Measurements from ENCODE around the gene WNT9B. TPM values are rescaled to one million over a fixed set of nuclear protein-coding genes. Genes with fewer than 3 reads are reported as not detected.

Gene WNT9B
- total and polyA plus RNA-seq, 2 donors (not counting 1 experiment from before 2014, with no cell fraction given): not detected

GRCh38 chr17:46894476-46895151 lies 43.2 kb downstream of the WNT9B start:
- TF ChIP-seq CTCF (conservative IDR thresholded peaks at IDR 0.05 in 1 of 2, IDR thresholded peaks at IDR 0.05 in 1 of 2; ENCODE audit: low read depth in 1 of 2, low read length in 2 of 2) (no peak), EZH2 (IDR thresholded peaks at IDR 0.05; ENCODE audit: low read length, missing control alignments) (no peak)
- no peaks in the 10 kb centered on the region for H3K36me3 ChIP-seq (ENCODE audit: control insufficient read depth, insufficient read depth, low read length)
- no peak for DNase-seq (ENCODE audit: low read depth in 2 of 2)
- H3K9ac ChIP-seq (ENCODE audit: insufficient read depth, low read length): no peak overlapping the region
- H3K27ac ChIP-seq (ENCODE audit: insufficient read depth, low read length): no peak overlapping the region
- no peaks in the 10 kb centered on the region for H3K9me3 ChIP-seq (ENCODE audit: control insufficient read depth, insufficient read depth, low read depth, low read length)
- H3K4me1 ChIP-seq (ENCODE audit: control insufficient read depth, extremely low read depth, insufficient read depth, low read length): no peaks in the 10 kb centered on the region
- H3K4me2 ChIP-seq (ENCODE audit: extremely low read depth, insufficient read depth, low read length): no peak overlapping the region
- H3K79me2 ChIP-seq (ENCODE audit: control insufficient read depth, insufficient read depth, low read length): no peaks in the 10 kb centered on the region
- no peak overlapping the region for H3K4me3 ChIP-seq (replicated peaks in 1 of 4; ENCODE audit: control extremely low read depth in 1 of 4, insufficient read depth in 1 of 4, low read depth in 3 of 4, low read length in 4 of 4)
- H3K27me3 ChIP-seq (ENCODE audit: control insufficient read depth, insufficient read depth, low read length): peaks cover 33% of the 10 kb centered on the region
- H2AFZ ChIP-seq (ENCODE audit: low read length): no peak overlapping the region
- H4K20me1 ChIP-seq (ENCODE audit: control insufficient read depth, extremely low read depth, insufficient read depth, low read length): no peaks in the 10 kb centered on the region

GRCh38 chr17:46895171-46895570 lies 43.8 kb downstream of the WNT9B start:
- no peak overlapping the region for H2AFZ ChIP-seq (ENCODE audit: low read length)
- no peak overlapping the region for H3K4me2 ChIP-seq (ENCODE audit: extremely low read depth, insufficient read depth, low read length)
- H4K20me1 ChIP-seq (ENCODE audit: control insufficient read depth, extremely low read depth, insufficient read depth, low read length): no peaks in the 10 kb centered on the region
- H3K9ac ChIP-seq (ENCODE audit: insufficient read depth, low read length): no peak overlapping the region
- no peak for TF ChIP-seq EZH2 (IDR thresholded peaks at IDR 0.05; ENCODE audit: low read length, missing control alignments)
- no peak for TF ChIP-seq CTCF (conservative IDR thresholded peaks at IDR 0.05 in 1 of 2, IDR thresholded peaks at IDR 0.05 in 1 of 2; ENCODE audit: low read depth in 1 of 2, low read length in 2 of 2)
- no peak for DNase-seq (ENCODE audit: low read depth in 2 of 2)
- H3K27me3 ChIP-seq (ENCODE audit: control insufficient read depth, insufficient read depth, low read length): peaks cover 32% of the 10 kb centered on the region
- H3K9me3 ChIP-seq (ENCODE audit: control insufficient read depth, insufficient read depth, low read depth, low read length): no peaks in the 10 kb centered on the region
- H3K36me3 ChIP-seq (ENCODE audit: control insufficient read depth, insufficient read depth, low read length): no peaks in the 10 kb centered on the region
- no peak overlapping the region for H3K4me3 ChIP-seq (replicated peaks in 1 of 4; ENCODE audit: control extremely low read depth in 1 of 4, insufficient read depth in 1 of 4, low read depth in 3 of 4, low read length in 4 of 4)
- no peaks in the 10 kb centered on the region for H3K4me1 ChIP-seq (ENCODE audit: control insufficient read depth, extremely low read depth, insufficient read depth, low read length)
- no peak overlapping the region for H3K27ac ChIP-seq (ENCODE audit: insufficient read depth, low read length)
- no peaks in the 10 kb centered on the region for H3K79me2 ChIP-seq (ENCODE audit: control insufficient read depth, insufficient read depth, low read length)

- Histone ChIP-seq H3K27ac (ENCODE audit: insufficient read depth, low read length) (no peak overlapping the region), H3K9me3 (ENCODE audit: control insufficient read depth, insufficient read depth, low read depth, low read length) (no peaks in the 10 kb centered on the region), H3K9ac (ENCODE audit: insufficient read depth, low read length) (no peak overlapping the region), H4K20me1 (ENCODE audit: control insufficient read depth, extremely low read depth, insufficient read depth, low read length) (no peaks in the 10 kb centered on the region), H3K36me3 (ENCODE audit: control insufficient read depth, insufficient read depth, low read length) (no peaks in the 10 kb centered on the region), H3K4me2 (ENCODE audit: extremely low read depth, insufficient read depth, low read length) (no peak overlapping the region), H3K4me3 (replicated peaks in 1 of 4; ENCODE audit: control extremely low read depth in 1 of 4, insufficient read depth in 1 of 4, low read depth in 3 of 4, low read length in 4 of 4) (no peak overlapping the region), H3K27me3 (ENCODE audit: control insufficient read depth, insufficient read depth, low read length) (peaks cover 30% of the 10 kb centered on the region), H3K79me2 (ENCODE audit: control insufficient read depth, insufficient read depth, low read length) (no peaks in the 10 kb centered on the region), H2AFZ (ENCODE audit: low read length) (no peak overlapping the region), H3K4me1 (ENCODE audit: control insufficient read depth, extremely low read depth, insufficient read depth, low read length) (no peaks in the 10 kb centered on the region)
- TF ChIP-seq EZH2 (IDR thresholded peaks at IDR 0.05; ENCODE audit: low read length, missing control alignments) (no peak), CTCF (conservative IDR thresholded peaks at IDR 0.05 in 1 of 2, IDR thresholded peaks at IDR 0.05 in 1 of 2; ENCODE audit: low read depth in 1 of 2, low read length in 2 of 2) (no peak)
- no peak for DNase-seq (ENCODE audit: low read depth in 2 of 2)
Observed at GRCh38 chr17:46896991-46897390, 45.6 kb downstream of the WNT9B start.
